ENCODE results near the gene RBPJ.

DNA sequence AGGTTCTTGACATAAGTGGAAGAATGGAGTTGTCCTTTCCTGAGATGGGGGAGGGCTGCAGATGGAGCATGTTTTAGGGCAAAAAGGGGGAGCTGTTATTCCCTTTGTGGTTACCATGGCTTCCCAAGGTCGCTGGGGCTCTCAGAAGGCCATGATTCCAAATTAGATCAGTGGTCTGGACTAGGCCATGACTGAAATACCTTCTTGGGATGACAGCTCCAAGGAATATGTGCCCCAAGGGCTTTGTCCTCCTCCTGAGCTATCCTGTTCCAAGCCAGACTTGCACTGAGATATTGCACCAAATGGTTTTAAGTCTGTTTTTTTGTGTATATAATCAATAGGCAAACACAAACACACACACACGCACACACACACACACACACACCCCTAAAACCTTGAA is 3.0 kb upstream of the RBPJ start:
- no peak for TF ChIP-seq EZH2 (IDR thresholded peaks at IDR 0.05)
- TF ChIP-seq, protein P1, sequence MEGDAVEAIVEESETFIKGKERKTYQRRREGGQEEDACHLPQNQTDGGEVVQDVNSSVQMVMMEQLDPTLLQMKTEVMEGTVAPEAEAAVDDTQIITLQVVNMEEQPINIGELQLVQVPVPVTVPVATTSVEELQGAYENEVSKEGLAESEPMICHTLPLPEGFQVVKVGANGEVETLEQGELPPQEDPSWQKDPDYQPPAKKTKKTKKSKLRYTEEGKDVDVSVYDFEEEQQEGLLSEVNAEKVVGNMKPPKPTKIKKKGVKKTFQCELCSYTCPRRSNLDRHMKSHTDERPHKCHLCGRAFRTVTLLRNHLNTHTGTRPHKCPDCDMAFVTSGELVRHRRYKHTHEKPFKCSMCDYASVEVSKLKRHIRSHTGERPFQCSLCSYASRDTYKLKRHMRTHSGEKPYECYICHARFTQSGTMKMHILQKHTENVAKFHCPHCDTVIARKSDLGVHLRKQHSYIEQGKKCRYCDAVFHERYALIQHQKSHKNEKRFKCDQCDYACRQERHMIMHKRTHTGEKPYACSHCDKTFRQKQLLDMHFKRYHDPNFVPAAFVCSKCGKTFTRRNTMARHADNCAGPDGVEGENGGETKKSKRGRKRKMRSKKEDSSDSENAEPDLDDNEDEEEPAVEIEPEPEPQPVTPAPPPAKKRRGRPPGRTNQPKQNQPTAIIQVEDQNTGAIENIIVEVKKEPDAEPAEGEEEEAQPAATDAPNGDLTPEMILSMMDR (IDR thresholded peaks at IDR 0.05): no peak
